NCI-H774 (cell line): Measurements from ENCODE around the gene ZNF45.
"Not testable (repeated sequence)": the region's sequence is repeated elsewhere in the genome, so short reads cannot be mapped to it uniquely, and the experiment has no call there.

Source experiments
- DNase-seq: peaks from one replicate; lab custom pipeline; 2025; lab: John Stamatoyannopoulos, UW

Gene ZNF45

DNA sequence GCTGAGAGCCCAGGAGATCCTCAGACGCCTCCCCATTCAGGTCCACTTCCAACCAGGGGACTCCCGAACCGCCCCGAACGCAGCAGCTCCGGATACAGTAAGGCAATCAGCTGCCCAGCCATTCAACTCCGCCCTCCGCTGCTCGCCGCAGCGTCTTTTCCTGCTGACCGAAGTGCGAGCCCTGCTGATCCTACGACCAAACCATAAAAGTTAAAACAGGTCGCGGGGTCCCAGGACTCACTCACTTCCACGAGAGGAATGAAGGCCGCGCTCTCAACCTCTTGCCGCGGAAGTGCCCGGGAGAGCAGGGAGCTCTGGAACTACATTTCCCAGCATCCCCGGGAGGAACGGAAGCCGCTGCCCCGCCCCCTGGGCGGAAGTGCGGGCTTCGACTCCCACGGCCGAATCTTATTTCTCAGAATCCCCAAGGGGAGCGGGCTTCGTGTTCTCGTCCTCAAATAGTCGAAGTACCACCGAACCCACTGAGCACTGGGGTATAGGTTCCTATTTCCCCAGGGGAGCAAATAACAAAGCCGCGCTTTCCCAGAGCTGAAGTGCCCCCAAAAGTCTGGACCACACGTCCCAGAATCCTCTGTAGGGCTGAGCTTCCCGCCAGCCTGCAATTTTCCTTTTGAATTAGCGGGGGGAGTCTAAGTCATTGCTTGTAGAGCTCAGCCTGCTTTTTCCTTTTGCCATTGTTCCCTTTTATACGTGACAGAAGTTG is at the start of gene ZNF45:
Gene ZNF45 (minus strand): TSS at position 298 of the 724 bp plus-strand sequence. CDS start 13,097 bp downstream, outside the sequence.
- DNase-seq, result peak; percentile 89

DNA sequence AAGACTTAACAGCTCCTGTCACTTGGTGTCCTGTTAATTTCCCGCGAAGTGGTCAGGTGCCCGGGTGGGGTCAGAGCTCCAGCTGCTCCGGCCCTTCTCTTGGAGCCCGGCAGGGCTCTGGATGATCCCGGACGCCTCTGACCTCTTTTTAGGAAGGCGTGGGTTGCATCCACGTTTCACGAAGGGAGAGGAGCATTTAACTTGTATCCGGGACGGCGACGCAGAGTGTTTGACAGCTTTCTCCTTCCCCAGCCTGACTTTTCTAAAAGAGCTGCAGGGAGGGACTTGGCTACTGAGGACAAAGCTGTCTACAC is 49.6 kb upstream of the ZNF45 start:
- DNase-seq, result no peak

DNA sequence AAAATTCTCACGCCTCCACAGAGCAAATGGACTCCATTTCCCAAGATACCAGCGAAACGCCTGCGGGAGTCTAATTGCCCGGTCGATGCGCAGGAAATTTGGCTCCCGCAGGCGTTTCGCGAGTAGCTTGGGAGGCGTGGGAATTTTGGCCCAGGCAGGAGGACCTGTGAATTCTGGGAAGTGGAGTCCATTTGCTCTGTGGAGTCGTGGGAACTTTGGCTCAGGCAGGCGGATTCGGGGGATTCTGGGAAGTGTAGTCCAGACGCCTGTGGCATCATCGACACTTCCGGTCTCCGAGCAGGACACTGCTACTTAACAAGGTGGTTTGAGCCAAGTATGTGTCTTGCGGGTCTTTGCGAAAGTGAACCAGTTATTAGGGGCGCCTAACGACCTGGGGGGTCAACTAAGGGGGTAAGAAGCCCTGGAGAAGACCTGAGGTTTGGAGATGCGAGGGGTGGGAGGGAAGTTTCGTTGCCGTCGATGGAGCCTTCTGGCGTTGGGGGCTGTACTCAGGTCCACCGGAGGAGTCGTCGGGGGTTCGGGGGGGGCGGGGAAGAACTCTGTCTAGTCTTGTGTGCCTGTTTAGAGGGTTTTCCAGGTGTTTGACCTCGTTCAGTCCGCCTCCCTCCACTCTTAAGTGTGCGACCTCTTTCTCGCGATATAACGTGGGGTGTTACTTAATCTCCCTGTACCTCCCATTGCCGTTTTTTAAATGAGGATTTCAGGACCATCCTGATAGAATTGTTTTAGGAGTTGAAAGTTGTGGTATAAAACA is 49.0 kb upstream of the ZNF45 start, which contains the start of gene ZNF155:
Gene ZNF155 (plus strand): TSS at position 277 of the 775 bp plus-strand sequence. CDS start 4,356 bp downstream, outside the sequence.
- peak; percentile 97 for DNase-seq

DNA sequence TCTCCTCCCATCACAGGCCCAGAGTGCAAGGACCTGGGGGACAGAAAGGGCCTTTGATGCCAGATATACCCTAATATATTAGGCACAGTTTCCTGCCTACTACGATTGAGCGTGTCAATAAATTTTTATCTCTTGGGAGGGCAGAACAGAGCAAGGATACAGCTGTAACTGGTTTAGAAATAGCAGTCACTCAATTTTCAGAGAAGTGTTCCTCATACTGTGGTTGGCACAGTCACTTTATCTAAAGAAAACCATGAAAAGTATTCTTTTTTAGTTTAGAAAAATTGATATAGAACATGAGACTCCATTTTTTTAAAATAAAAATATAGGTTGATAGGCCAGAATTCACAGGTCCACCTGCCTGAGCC is 48.4 kb upstream of the ZNF45 start:
- DNase-seq, result no peak

DNA sequence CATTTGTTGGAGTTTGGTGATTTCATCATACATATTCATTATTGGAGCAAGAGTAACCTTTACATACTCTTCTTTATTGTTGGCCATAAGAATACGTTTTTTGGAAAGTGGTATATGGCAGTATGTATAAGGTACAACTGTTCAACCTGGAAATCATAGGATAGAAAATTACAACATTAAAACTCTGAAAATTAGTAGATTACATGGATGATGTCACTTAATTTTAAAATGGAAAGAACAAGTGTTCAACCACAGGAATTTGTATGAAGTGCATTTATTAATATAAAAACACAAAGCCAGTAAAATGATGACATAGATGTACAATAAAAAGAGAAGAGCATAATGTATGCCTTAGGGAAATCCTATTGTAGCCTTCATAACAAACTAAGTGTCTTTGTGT is 41.6 kb upstream of the ZNF45 start:
- DNase-seq, result no peak

DNA sequence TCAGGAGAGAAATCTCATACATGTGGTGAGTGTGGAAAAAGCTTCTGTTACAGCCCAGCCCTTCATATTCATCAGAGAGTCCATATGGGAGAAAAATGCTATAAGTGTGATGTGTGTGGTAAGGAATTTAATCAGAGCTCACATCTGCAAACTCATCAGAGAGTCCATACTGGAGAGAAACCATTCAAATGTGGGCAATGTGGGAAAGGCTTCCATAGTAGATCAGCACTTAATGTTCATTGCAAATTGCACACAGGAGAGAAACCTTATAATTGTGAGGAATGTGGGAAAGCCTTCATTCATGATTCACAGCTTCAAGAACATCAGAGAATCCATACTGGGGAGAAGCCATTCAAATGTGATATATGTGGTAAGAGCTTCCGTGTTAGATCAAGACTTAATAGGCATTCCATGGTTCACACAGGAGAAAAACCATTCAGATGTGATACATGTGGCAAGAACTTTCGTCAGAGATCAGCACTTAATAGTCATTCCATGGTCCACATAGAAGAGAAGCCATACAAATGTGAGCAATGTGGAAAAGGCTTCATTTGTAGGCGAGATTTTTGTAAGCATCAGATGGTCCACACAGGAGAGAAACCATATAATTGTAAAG is 31.1 kb upstream of the ZNF45 start:
- no peak for DNase-seq

DNA sequence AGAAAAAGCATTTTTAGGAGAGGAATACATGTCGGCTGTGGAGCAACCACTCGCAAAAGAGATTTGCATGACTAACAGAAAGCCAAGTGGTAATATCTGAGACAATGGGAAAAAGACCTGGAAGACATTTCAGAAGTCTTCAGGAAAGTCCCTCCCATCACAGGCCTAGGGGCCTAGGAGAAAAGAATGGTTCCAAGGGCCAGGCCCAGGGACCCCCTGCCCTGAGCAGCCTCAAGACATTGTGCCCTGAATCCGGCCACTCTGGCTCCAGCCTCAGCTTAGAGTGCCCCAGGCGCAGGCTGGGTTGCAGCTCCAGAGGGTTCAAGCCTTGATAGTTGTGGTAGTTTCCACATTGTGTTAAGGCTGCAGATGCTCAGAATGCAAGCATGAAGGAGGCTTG is 25.3 kb upstream of the ZNF45 start:
- no peak for DNase-seq

DNA sequence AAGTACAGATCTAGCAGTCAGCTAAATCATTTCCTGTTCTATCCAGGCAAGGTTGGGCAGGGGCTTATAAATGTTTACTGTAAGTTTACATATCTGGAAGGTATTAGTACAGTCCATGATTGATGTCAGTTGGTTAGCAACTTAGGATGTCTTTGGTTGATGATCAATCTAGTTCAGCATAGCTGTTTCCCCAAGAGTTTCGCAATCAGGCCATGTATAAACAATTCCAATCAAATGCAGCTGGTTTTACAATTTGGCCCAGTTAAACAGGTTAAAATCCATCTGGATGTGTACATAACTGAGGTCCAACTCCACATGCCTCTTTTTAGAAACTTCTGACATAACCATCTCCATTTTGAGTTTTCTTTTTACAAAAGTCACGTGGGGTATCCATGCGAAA is 22.8 kb upstream of the ZNF45 start:
- DNase-seq, result no peak

DNA sequence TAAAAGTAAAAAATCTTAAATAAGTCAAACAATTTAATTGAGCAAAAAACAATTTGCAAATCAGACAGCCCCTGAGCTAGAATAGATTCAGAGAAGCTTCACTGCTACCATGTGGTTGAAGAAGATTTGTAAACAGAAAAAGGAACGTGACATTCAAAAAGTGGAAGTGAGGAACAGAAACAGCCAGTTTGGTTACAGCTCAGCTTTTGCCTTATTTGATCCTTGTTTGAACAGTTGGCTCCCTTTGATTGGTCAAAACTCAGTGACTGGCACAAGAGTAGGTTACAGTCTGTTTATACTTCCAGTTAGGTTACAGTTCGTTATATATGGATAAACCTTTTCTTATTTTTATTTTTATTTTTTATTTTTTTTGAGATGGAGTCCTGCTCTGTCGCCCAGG is 21.7 kb upstream of the ZNF45 start:
- DNase-seq, result no peak

DNA sequence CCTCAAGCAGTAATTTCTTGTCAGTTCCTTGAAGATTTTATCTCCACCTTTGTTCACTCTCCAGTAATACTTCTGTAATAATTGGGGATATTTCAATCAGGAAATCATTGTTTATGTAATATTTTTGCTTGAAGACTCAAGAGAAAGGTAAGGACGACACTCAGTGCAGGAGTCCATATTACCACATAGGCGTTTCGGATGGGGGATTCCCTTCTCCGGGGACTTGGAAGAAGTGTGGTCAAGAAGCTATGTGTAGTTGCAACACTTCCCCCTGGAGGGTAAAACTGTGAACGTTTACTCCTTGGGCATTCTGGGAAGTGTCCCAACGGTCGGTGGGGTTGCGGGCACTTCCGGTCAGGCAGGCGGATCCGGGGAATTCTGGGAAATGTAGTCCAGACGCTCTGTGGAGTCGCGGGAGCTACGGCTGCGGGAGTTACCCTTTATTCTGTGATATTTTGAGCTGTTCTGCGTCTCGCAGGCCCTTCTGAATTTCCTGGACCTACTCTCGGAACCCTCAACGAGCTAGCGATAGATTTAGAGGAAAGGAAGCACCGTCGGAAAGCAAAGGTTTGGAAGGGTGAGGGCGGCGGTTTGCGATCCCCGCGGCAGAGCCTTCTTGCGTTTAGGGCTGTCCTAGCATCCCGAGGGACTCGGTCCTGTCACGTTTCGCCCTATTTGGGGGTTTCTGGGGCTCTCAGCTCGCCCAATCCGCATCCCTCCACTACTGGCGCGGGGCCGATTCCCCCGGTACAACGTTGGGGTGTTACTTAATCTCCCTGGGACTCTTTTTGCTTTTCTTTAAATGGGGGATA is 16.0 kb upstream of the ZNF45 start, which contains the start of gene ZNF221:
Gene ZNF221 (plus strand): TSS at position 395 of the 812 bp plus-strand sequence. CDS start 11,499 bp downstream, outside the sequence.
- DNase-seq, result peak; percentile 78

DNA sequence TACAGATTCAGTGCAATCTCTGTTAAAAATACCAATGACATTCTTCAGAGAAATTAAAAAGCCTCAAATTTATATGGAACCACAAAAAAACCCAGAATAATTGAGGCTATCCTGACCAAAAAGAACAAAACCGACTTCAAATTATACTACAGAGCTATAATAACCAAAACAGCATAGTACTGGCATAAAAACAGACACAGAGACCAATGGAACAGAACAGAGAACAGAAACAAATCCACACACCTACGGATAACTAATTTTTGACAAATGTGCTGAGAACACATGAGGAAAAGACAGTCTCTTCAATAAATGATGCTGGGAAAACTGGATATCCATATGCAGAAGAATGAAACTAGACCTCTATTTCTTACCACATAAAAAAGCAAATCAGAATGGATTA is 14.7 kb upstream of the ZNF45 start:
- DNase-seq, result not testable (repeated sequence)

DNA sequence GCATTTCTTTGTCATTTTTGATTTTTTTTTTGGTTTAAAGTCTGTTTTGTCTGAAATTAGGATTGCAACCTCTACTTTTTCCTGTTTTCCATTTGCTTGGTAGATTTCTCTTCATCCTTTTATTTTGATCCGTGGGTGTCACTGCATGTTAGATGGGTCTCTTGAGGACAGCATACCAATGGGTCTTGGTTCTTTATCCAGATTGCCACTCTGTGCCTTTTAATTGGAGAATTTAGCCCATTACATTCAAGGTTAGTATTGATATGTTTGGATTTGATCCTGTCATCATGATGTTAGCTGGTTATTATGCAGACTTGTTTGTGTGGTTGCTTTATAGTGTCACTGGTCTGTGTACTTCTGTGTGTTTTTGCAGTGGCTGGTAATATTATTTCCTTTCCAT is 12.3 kb upstream of the ZNF45 start:
- not testable (repeated sequence) for DNase-seq

DNA sequence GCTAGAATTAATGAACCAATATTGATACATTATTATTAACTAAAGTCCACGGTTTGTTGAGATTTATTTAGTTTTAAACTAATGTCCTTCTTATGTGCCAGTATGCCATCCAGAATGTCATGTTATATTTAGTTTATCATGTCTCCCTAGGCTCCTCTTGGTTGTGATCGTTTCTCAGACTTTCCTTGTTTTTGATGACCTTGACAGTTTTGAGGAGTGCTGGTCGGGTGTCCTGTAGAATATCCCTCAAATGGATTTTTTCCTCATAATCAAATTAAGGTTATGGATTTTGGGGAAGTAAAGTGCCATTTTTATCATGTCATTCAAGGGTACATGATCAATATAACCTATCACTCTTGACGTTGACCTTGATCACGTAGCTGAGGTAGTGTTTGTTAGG is 6.1 kb upstream of the ZNF45 start:
- DNase-seq, result no peak

DNA sequence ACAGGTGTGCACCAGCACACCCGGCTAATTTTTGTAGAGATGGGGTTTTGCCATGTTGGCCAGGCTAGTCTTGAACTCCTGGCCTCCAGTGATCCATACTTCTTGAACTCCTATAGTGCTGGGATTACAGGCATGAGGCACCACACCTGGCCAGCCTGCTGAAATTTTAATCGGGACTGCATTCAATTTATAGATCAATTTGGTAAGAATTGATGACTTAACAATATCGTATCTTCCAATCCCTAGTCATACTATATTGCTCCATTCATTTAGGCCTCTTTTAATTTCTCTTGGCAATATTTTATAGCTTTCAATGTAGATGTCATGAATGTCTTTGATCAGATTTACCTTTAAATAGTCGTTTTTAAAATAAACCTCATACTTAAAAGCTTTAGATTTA is 5.6 kb upstream of the ZNF45 start:
- no peak for DNase-seq

DNA sequence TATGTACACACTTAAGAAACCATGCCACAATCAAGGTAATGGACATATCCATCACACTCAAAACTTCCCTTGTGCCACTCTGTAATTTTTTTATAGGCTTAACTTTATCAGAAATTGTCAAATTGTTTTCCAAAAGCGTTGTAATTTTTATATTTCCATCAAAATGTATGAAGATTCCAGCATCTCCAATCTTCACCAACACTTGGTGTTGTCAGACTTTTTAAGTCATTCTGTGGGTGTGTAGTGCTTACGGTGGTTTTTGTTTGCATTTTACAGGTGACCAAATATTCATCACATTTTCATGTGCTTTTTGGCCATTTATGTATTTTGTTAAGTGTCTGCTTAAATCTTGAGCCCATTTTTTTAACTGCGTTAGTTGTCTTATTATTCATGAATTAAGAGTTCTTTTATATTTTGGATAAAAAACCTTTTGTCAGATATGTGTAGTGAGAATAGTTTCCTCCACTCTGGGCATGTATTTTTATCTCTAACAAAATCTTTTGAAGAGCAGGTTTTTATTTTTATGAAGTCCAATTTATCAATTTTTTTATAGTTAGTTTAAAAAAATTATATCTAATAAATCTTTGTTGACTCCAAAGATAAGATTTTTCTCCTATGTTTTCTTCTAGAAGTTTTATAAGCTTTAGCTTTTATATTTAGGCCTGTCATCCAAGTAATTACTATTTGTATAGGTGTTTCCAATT is 4.6 kb upstream of the ZNF45 start:
- no peak for DNase-seq

DNA sequence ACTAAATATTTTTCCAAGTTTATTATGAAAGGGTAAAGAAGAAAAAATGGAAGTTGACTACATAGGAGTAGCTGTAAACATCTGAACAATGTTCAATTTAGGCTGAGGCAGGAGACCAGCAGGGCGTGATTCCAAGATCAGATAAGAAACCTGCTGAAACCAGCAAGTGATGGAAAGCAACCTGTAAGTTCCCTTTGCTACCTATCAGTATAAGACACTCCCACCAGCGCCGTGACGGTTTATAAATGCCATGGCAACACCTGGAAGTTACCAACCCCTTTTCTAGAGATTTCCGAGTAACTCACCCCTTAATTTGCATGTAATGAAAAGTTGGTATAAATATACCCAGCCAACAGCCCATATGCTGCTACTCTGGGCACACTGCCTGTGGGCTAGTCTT is 1.1 kb upstream of the ZNF45 start:
- no peak for DNase-seq

DNA sequence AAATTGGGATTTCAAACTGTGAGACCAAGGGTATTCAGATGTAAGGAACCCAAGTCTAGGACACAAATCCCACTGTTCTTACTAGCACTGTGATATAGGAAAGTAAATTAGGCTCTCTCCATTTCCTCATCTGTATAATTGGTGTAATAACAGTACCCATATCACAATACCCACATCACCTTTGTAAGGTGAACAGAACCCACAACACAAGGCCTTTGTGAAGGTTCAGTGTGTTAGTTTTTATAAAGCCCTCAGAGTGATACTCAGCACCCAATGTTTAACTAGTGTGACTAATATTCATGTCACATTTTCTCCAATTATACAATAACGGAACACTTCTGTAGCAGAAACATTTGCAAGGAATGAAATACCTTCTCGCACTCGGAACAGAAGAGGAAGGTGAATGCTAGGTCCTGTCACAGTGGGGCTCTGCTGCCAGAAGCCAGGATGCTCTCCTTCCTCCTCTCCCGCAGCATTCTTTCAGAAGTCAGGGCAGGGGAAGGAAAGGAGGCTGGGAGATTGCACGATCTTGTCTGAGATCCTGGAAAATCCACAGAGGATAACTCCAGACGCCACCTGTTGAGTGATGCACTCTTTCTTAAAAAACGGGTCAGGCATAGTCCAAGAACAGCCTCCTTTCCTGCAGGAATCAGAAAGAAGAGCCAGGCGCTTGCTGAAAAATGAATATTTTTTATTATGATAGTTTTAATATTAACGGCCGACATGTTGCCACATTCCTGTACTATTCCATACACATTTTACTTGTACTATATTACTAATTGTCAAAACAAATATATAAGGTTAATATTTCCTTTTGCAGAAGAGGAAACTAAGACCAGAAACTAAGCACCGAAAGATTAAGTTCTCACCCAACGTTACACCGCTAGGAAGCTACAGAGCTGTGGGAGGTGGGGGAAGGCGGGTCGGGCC is 762 bp downstream of the ZNF45 start:
- no peak for DNase-seq

DNA sequence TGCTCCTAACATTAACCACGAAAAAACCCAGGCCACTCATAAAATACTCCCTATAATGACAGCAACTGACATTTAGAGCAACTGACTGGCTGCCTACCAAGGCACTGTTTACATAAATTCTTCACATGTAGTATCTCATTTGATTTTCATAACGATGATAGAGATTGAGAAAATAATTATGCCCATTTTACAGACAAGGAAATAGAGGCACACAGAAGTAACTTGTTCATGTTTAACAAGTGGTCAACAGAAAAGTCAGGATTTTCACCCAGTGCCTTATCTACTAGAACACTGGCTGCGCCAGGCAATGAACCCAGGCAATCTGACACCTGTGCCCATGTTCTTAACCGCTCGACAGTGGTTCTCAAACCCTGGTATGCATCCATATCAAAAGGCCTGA is 6.3 kb downstream of the ZNF45 start:
- no peak for DNase-seq

DNA sequence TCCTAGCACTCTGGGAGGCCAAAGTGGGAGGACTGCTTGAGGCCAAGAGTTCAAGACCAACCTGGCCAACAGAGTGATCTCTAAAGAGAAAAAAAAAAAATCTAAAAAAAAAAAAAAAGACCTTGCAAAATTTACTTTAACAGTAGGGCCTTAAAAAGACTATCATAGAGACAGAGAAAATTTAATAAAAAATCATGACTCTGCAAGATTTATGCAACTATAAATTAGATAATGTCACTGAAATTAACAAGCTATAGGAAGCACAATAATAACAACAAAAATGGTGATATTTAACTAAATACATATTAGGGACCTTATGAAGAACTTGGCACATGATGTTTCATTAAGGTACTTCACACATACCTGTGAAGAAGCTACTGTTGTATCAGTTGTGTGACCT is 11.2 kb downstream of the ZNF45 start:
- DNase-seq, result no peak

DNA sequence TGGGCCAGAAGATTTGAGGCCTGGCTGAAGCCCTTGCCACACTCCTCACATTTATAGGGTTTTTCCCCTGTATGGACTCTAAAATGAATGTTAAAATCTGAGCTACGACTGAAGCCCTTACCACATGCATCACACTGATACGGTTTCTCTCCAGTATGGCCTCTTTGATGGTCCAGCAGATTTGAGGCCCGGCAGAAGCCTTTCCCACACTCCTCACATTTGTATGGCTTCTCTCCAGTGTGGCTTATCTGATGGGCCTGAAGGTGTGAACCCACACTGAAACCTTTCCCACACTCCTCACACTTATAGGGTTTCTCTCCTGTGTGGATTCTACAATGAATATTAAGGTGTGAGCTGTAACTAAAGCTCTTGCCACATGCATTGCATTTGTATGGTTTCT is 21.0 kb downstream of the ZNF45 start:
- no peak for DNase-seq
